Omental fat pad (tissue), 4 donors: ENCODE measurements around the gene TDRD10. TPM values are rescaled to one million over a fixed set of nuclear protein-coding genes. Genes with fewer than 3 reads are reported as not detected.
A peak's percentile ranks its signal among the peaks of the same experiment; 100 is the strongest.

Experiments used
- ATAC-seq: fragments of 150-250 bp; one replicate; pipeline ENCODE4 v1.9.1; 2016; ENCODE audit warnings: mild to moderate bottlenecking, moderate library complexity; ENCODE audit not compliant: low FRiP score
- DNase-seq: peaks from one replicate; pipeline ENCODE4 v3.0.0-alpha.2; 2019; ENCODE audit warnings: low spot score
- CTCF ChIP-seq, 3 donors: fragments of 450-650 bp; IDR thresholded peaks; one replicate each; pipeline ENCODE4 v1.5.1; 2016 to 2017; ENCODE audit warnings: antibody characterized with exemption in 3 of 3, mild to moderate bottlenecking in 3 of 3, moderate library complexity in 2 of 3
- total RNA-seq, 4 donors: library from RNA; depleted of rRNA; stranded (reverse); fragments of >200 nt; gene quantifications; one replicate each; pipeline ENCODE4 v1.1.0, GENCODE V29; 2016

Gene TDRD10
- total RNA-seq, 4 donors from 2014 or later = 6.4 to 15.3 (median 7.7) TPM

- no peak for TF ChIP-seq CTCF (IDR thresholded peaks at IDR 0.05)
- peak; percentile 95 for ATAC-seq
- peak; percentile 96 for DNase-seq
Observed at GRCh38 chr1:154558720-154559465, 56.9 kb downstream of the TDRD10 start.

GRCh38 chr1:154559466-154560044 is 57.5 kb downstream of the TDRD10 start:
- ATAC-seq = peak; percentile 69
- DNase-seq = peak; percentile 49

GRCh38 chr1:154565876-154566275 is 63.9 kb downstream of the TDRD10 start:
- no peak for TF ChIP-seq CTCF (IDR thresholded peaks at IDR 0.05)
- ATAC-seq (no peak), DNase-seq (no peak)

More at GRCh38 chr1:154559466-154560044, 57.5 kb downstream of the TDRD10 start:
- peak in 2 of 3 donors; percentile 73 to 81 for TF ChIP-seq CTCF (IDR thresholded peaks at IDR 0.05)

- ATAC-seq = peak; percentile 88
Observed at GRCh38 chr1:154567386-154568156, 65.6 kb downstream of the TDRD10 start, which contains the start of gene CHRNB2. Gene CHRNB2 (plus strand): TSS chr1:154567778. CDS start chr1:154568045, 267 bp downstream.

GRCh38 chr1:154568157-154568815 is 66.3 kb downstream of the TDRD10 start:
- TF ChIP-seq CTCF (IDR thresholded peaks at IDR 0.05) = no peak
- DNase-seq = no peak
- ATAC-seq = no peak

More at GRCh38 chr1:154567386-154568156, 65.6 kb downstream of the TDRD10 start, which contains the start of gene CHRNB2:
- TF ChIP-seq CTCF (IDR thresholded peaks at IDR 0.05) = no peak
- no peak for DNase-seq

- ATAC-seq = no peak
- TF ChIP-seq CTCF (IDR thresholded peaks at IDR 0.05) = no peak
- no peak for DNase-seq
Observed at GRCh38 chr1:154571244-154571963, 69.4 kb downstream of the TDRD10 start.
